Brain pericyte (primary cell): Measurements from ENCODE around the gene COL18A1.
A peak's percentile ranks its signal among the peaks of the same experiment; 100 is the strongest.
"Not testable (repeated sequence)": the region's sequence is repeated elsewhere in the genome, so short reads cannot be mapped to it uniquely, and the experiment has no call there.

Experiments used
- DNase-seq: peaks from one replicate; pipeline ENCODE4 v3.0.0-alpha.2; 2012; ENCODE audit warnings: low read depth, low spot score

COL18A1 gene

GRCh38 chr21:45440736-45441350 is 35.9 kb downstream of the COL18A1 start:
- DNase-seq: no peak

DNA sequence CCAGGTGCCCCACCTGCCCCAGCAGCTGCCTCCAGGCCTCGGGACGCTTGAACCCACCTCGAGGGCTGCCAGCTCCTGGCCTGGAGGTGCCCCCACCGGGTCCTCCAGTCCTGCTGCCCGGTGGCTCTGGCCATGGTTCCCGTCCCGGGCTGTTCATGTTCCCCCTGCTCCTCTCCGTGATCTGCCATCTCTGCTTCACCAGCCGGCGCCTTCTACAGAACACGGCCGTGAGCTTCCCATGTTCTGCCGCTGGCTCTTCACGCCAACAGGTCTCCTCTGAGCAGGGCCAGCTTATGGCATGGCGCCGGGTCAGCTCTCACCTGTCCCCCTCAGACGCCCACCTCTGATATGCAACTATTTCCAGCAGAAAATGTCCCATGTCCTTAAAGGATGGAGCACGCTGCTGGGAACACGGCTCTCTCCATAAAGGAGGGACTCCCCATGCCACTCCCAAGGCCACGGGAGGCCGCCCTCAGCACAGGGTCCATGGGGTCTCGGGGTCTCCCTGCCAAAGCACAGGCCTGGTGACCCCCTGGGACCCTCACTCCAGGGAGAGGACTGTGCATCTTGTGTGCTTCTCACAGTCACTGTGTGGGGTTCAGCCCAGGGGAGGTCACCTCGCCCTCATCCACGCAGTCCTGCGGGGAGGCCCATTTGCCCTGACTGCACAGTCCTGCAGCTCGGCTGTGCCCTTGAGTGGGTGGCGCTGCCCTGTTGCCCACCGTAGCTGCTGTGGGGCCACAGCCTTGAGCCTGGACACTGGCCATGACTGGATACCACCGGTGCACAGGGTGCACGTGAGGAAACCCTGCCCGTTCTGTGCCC is 36.7 kb downstream of the COL18A1 start:
- DNase-seq: no peak

GRCh38 chr21:45442276-45442675 is 37.3 kb downstream of the COL18A1 start:
- no peak for DNase-seq

GRCh38 chr21:45442686-45443594 is 38.0 kb downstream of the COL18A1 start:
- DNase-seq: not testable (repeated sequence)

GRCh38 chr21:45443595-45444181 is 38.7 kb downstream of the COL18A1 start:
- DNase-seq: no peak

DNA sequence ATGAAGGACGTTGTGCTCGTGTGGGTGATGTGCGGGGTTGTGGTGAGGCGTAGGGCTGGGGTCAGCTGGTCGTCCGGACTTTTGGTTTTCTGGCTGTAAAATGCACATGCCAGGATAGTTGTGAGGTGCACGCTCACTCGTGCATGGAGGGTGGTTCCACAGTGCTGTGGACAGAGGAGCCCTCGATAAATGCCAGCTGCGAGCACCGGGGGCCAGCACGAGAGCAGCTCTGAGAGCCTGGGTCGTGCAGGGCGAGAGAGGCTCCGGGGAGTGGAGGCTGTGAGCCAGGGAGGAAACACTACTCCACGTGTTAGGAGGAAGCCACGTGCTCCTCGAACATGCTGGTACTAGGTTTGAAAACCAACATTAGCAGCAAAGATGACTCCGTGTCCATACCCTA is 39.4 kb downstream of the COL18A1 start:
- no peak for DNase-seq

GRCh38 chr21:45445369-45445768 is 40.4 kb downstream of the COL18A1 start:
- no peak for DNase-seq

DNA sequence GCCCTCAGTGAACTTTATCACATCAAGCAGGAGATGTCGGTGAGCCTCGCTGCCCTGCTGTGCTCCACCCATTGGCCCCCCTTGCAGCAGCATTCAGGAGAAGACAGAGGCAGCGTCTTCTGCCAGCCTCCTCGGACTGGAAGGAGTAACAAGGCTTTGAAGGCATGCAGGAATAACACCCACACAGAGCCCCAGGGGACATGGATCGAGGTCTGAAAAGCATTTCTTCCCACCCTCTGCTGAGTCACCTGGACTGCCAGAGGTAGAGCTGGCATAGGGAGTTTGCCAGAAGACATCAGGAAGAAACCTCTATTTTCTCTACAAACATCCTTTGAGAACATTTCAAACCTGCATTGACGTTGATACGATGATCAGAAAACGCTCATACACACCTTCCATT is 42.9 kb downstream of the COL18A1 start:
- no peak for DNase-seq

DNA sequence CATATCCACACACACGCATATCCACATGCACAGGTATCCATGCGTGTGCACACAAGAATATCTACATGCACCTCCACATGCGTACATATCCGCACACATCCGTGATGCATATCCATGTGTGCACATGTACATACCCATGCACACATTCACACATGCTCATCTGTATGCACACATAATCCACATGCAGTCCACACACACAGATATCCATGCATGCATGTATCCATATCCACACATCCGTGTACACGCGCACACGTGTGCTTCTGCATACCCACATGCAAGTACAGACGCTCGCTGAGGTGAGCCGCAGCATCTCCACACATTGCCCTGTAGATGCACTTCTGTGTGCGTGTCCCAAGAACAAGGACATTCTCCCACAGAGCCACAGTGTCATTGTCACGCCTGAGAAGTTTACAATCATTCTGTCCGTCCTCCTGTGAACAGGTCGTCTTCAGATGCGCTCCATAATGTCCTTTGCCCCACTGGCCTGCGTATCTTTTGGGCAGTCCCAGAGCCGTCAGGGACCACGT is 43.4 kb downstream of the COL18A1 start:
- no peak for DNase-seq

- DNase-seq: no peak
These were observed 44.1 kb downstream of the COL18A1 start for GRCh38 chr21:45448810-45449657.

DNA sequence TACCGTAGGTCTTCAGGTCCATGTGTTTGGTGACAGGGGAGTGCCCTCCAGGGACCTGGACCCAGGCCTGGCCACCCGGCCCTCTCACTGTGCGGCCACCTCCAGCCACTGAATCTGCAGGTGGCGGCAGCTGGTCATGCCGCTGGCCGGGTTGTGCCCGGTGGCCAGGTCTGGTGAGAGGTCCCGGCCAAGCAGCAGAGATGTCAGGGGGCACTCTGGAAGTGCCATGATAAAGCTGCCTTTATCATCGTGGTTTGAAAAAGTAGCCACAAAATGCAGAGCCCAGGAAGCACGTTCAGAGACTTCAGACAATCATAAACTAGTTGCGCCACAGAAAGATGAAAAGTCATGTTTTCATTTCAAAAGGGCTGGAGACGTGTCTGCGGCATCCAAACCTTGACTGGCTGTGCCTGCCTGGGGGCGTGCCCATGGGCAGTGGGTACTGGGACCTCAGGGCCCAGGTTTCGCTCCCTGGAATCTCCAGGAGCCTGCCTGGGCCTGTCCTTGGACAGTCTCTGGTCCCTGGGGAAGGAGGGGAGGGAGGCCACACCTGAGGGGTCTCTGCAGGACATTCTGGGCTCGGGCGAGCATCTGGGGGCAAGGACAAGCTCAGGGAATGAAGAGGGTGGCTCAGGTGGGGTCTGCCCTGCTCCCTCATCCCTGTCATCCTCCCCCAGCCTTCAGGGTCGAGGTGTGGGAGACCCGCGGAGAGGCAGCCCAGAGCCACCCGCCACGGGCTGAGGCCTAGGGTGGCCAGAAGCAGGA is 44.9 kb downstream of the COL18A1 start:
- DNase-seq: no peak

DNA sequence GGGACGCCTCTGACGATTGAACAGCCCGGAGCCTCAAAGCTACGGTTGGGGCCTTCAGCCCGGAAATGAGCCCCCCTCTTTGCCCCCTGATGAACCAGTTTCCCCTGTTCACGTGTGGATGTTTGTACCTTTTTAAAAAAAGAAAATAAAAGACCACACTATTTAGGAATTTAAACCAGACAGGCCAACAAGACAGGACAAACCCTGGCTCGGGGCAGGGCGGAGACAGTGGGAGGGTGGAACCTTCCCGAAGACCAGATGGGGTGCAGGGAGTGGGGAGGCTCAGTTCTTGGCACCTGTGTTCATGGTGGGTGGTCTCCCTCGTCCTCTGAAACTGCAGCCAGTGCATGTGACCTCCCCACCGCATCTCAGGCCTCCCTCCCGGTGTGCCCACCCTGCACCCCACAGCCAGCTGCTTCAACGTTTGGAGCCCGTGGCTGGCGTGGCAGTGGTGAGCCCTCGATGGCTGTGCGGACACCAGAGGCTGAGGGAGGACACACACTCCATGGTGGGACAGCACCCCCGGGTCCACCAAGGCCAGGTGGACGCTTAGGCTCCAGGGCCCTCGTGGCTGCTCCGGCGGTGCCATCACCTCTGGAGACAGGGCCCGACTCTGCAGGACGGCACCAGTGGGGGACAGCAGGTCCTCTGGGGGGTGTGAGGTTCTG is 45.6 kb downstream of the COL18A1 start:
- no peak for DNase-seq

GRCh38 chr21:45451091-45451740 is 46.3 kb downstream of the COL18A1 start:
- DNase-seq: peak; percentile 64

DNA sequence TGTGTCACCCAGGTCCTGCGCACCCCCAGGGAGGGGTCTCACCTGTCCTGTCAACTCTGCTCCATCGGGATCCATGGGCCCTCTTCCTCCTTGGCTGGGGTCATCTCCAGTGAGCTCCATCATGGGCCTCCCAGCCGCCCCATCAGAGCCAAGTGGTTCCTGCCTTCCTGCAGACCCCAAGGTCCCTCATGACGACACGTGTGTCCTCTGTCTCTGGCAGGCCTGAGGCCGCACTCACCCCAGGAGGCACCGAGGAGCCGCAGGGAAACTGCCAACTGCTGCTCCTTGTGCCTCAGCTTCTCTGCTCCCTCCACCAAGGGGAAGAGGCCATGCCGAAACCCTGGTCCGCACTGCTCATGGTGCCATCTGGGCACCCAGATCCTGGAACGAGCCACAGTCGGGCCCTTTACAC is 46.8 kb downstream of the COL18A1 start:
- no peak for DNase-seq

DNA sequence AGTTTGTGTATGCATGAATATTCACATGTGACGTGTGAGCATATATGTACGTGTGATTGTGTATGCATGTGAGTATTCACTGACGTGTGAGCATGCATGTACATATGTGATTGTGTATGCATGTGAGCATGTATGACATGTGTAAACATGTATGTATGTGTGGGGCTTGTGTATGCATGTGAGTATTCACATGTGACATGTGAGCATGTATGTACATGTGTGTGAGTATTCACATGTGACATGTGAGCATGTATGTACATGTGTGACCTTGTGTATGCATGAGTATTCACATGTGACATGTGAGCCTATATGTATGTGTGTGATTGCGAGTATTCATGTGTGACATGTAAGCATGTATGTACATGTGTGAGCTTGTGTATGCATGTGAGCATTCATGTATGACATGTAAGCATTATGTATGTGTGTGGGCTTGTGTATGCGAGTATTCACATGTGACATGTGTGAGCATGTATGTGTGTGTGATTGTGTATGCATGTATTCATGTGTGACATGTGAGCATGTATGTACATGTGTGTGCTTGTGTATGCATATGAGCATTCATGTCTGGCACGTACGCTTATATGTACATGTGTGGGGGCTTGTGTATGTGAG is 47.8 kb downstream of the COL18A1 start:
- no peak for DNase-seq

GRCh38 chr21:45453308-45453950 is 48.5 kb downstream of the COL18A1 start:
- DNase-seq: no peak

GRCh38 chr21:45454060-45454925 is 49.3 kb downstream of the COL18A1 start:
- no peak for DNase-seq
